Activated CD8-positive, alpha-beta memory T cell treated with anti-CD3 and anti-CD28 coated beads, Interleukin-2, amount 50 U/mL, for 24 hours (primary cell): ENCODE results near the gene TCERG1L.
"Not testable (repeated sequence)": the region's sequence is repeated elsewhere in the genome, so short reads cannot be mapped to it uniquely, and the experiment has no call there.

ENCODE experiments used
- DNase-seq: peaks from one replicate; pipeline ENCODE4 v3.0.0-alpha.2; 2020; ENCODE audit errors: extremely low read depth

Gene TCERG1L

GRCh38 chr10:131167036-131167860 is 144.3 kb downstream of the TCERG1L start:
- no peak for DNase-seq

- no peak for DNase-seq
These were observed 145.0 kb downstream of the TCERG1L start for GRCh38 chr10:131166486-131166885.

- no peak for DNase-seq
These were observed 146.4 kb downstream of the TCERG1L start for GRCh38 chr10:131165092-131165491.

GRCh38 chr10:131162866-131163843 is 148.4 kb downstream of the TCERG1L start:
- DNase-seq: no peak

- DNase-seq: no peak
These were observed 149.3 kb downstream of the TCERG1L start for GRCh38 chr10:131162211-131162610.

GRCh38 chr10:131161087-131161486 is 150.4 kb downstream of the TCERG1L start:
- no peak for DNase-seq

GRCh38 chr10:131160219-131160875 is 151.2 kb downstream of the TCERG1L start:
- DNase-seq: no peak

GRCh38 chr10:131159771-131160170 is 151.8 kb downstream of the TCERG1L start:
- DNase-seq: no peak

GRCh38 chr10:131158695-131159094 is 152.8 kb downstream of the TCERG1L start:
- no peak for DNase-seq

GRCh38 chr10:131157899-131158298 is 153.6 kb downstream of the TCERG1L start:
- no peak for DNase-seq

- no peak for DNase-seq
These were observed 155.7 kb downstream of the TCERG1L start for GRCh38 chr10:131155876-131156230.

- DNase-seq: no peak
These were observed 156.2 kb downstream of the TCERG1L start for GRCh38 chr10:131155218-131155875.

- DNase-seq: no peak
These were observed 157.1 kb downstream of the TCERG1L start for GRCh38 chr10:131154306-131155025.

- DNase-seq: not testable (repeated sequence)
These were observed 159.1 kb downstream of the TCERG1L start for GRCh38 chr10:131152456-131152855.

- DNase-seq: no peak
These were observed 161.4 kb downstream of the TCERG1L start for GRCh38 chr10:131150126-131150525.

GRCh38 chr10:131149586-131149985 is 161.9 kb downstream of the TCERG1L start:
- DNase-seq: no peak

GRCh38 chr10:131149111-131149510 is 162.4 kb downstream of the TCERG1L start:
- no peak for DNase-seq

- DNase-seq: no peak
These were observed 163.3 kb downstream of the TCERG1L start for GRCh38 chr10:131148270-131148669.

GRCh38 chr10:131147301-131147975 is 164.1 kb downstream of the TCERG1L start:
- DNase-seq: no peak

GRCh38 chr10:131146790-131147189 is 164.7 kb downstream of the TCERG1L start:
- no peak for DNase-seq
